GM19467 (cell line): ENCODE data around the gene POLDIP2.

Source experiments
- ATAC-seq: cut with Tn5 transposase; IDR thresholded peaks from one replicate; pipeline ENCODE4 v1.9.1; 2021; ENCODE audit warnings: mild to moderate bottlenecking, moderate library complexity; ENCODE audit not compliant: unreplicated experiment

POLDIP2 gene

GRCh38 chr17:28390563-28390962, 33.2 kb upstream of the POLDIP2 start:
- ATAC-seq, result no peak

- ATAC-seq, result no peak
Observed at GRCh38 chr17:28390141-28390540, 32.8 kb upstream of the POLDIP2 start.

- no peak for ATAC-seq
Observed at GRCh38 chr17:28388106-28388505, 30.8 kb upstream of the POLDIP2 start.

GRCh38 chr17:28386391-28386790, 29.1 kb upstream of the POLDIP2 start:
- no peak for ATAC-seq

GRCh38 chr17:28385406-28385805, 28.1 kb upstream of the POLDIP2 start:
- no peak for ATAC-seq

- ATAC-seq, result no peak
Observed at GRCh38 chr17:28385037-28385400, 27.7 kb upstream of the POLDIP2 start.

- ATAC-seq, result no peak
Observed at GRCh38 chr17:28384281-28385036, 27.1 kb upstream of the POLDIP2 start.

GRCh38 chr17:28381141-28381825, 24.0 kb upstream of the POLDIP2 start:
- no peak for ATAC-seq

GRCh38 chr17:28379814-28380801, 22.8 kb upstream of the POLDIP2 start:
- no peak for ATAC-seq

- ATAC-seq, result no peak
Observed at GRCh38 chr17:28372945-28373274, 15.6 kb upstream of the POLDIP2 start.

- ATAC-seq, result no peak
Observed at GRCh38 chr17:28372203-28372944, 15.0 kb upstream of the POLDIP2 start.

- ATAC-seq, result peak; percentile 69
Observed at GRCh38 chr17:28371245-28372202, 14.2 kb upstream of the POLDIP2 start, which contains the start of gene SARM1. TSS of gene SARM1 (plus strand) at chr17:28371694. CDS start at chr17:28372033, 339 bp downstream.

- ATAC-seq, result no peak
Observed at GRCh38 chr17:28370744-28371103, 13.4 kb upstream of the POLDIP2 start.

- no peak for ATAC-seq
Observed at GRCh38 chr17:28370035-28370743, 12.9 kb upstream of the POLDIP2 start, which contains the start of gene VTN. TSS of gene VTN (minus strand) at chr17:28370307. CDS start at chr17:28370203, 104 bp downstream.

- no peak for ATAC-seq
Observed at GRCh38 chr17:28369684-28370034, 12.3 kb upstream of the POLDIP2 start.

- no peak for ATAC-seq
Observed at GRCh38 chr17:28368915-28369683, 11.8 kb upstream of the POLDIP2 start.

- no peak for ATAC-seq
Observed at GRCh38 chr17:28368306-28368831, 11.0 kb upstream of the POLDIP2 start.
